Activated naive CD4-positive, alpha-beta T cell (primary cell): ENCODE results near the gene MSLN.

Experiments used
- DNase-seq, 4 experiments: peaks; one replicate each; lab custom pipeline; 2025; lab: John Stamatoyannopoulos, UW

Gene MSLN

DNA sequence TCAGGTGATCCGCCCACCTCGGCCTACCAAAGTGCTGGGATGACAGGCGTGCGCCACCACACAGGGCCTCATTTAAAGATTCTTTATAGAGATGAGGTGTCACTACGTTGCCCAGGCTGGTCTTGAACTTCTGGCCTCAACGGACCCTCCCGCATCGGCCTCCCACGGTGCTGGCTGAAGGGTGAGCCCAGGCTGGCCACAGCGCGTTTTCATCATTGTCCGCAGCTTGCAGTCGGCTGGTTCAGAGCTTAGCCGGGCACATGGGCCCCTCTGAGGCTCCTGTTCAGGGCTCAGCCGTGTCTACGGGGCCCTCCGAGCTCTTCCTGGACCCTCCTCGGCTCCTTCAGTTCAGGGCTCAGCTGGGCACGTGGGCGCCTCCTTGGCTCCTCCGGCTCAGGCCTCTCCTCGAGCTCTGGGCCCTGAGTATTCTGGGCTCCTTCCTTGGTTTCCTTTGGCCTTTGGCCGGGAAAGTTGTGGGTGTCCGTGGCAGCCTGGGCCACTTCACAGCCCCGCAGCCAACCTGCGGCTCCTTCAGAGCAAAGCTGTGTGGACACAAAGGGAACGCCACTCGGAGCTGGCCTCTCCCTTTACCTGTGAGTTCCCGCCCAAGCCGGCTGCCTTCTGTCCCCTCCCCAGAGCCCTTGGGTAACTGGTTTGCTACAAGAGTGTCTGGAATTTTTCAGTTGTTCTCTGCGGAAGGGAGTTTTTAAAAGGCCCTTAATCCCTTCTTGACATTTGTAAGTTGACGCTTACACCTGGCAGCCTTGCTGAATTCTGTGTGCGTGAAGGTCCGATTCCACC lies 1.2 kb upstream of the MSLN start:
- DNase-seq, result no peak

DNA sequence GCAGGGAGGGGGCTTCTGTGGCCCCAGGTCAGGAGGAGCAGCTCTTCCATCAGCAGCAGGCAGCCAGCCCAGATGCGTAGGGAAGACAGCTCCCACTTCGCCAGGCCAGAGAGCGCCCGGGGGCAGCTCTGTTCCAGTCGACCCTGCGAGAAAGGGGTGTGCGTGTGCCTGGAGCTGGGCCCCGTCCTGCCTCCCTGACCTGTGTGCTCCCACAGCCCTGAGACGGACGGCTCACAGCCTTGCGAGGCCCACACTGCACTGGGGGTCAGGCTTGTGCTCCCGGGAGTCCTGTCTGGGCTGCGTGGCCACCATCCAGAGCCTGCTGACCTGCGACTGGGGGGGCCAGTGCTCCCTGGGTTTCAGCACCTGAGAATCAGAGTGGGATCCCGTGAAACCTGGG lies 469 bp upstream of the MSLN start:
- DNase-seq, result no peak

DNA sequence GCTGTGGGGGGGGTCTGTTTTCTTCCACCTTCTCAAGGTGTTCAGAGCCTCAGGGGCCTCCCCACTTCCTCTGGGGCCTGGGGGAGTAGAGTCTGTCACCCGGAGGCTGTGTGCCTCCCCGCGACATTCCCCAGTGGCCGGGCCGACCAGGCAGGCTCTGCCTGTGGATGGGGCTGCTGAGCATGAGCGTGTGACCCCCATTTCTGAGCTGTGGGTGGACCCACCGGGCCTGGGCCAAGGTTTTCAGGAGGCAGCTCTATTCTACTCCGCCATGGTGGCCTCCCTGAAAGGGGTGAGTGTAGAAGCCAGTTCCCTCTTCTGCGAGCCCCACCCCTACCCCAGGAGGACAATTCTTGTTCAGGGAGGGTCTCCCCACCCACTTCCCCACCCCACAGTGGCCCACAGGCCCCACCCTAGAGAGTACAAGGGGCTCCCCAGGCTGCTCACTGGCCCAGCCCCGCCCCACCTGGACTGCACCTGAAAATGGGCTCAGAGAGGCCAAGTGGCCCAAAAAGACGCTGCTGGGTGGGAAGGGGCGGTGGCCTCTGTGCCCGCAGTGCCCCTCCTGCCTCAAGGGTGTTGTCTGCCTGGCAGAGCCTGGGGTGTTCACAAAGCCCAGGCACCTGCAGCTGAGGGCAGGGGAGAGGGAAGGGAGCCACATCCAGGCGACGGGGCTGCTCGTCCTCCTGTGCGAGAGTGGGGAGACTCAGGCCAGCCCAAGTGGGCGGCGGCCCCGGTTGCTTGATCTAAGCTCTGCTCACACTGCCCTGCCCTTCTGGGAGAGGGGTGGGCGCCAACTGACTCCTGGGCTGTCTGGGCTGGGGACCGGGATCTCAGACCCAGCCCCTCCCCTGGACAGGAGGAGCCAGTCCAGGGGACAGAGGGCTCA lies 1.3 kb downstream of the MSLN start:
- DNase-seq, result no peak

DNA sequence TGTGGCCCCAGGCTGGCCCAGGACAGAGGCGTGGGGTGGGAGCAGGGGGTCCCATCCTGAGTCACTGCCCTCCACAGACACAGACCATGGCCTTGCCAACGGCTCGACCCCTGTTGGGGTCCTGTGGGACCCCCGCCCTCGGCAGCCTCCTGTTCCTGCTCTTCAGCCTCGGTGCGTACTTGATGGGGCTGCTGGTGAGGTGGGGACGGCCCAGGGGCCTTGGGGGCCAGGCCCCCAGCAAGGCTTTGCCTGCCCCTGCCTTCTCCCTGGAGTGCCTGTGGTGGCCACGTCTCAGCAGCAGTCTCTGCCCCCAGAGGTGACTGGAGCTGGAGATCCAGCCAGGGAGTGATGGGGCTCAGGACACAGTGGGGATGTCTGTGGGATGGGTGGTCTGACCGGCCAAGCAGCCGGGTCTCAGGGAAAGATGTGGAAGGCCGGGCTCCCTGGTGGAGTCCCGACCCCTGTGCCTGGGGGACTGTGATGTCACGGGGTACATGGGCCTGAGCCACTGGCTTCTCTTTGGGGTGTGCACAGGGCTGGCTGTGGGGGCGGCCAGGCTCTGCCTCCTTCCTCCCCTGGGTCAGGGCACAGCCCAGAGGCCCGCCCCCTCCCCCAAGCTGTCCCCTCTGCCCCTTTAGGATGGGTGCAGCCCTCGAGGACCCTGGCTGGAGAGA lies 2.2 kb downstream of the MSLN start:
- no peak for DNase-seq

DNA sequence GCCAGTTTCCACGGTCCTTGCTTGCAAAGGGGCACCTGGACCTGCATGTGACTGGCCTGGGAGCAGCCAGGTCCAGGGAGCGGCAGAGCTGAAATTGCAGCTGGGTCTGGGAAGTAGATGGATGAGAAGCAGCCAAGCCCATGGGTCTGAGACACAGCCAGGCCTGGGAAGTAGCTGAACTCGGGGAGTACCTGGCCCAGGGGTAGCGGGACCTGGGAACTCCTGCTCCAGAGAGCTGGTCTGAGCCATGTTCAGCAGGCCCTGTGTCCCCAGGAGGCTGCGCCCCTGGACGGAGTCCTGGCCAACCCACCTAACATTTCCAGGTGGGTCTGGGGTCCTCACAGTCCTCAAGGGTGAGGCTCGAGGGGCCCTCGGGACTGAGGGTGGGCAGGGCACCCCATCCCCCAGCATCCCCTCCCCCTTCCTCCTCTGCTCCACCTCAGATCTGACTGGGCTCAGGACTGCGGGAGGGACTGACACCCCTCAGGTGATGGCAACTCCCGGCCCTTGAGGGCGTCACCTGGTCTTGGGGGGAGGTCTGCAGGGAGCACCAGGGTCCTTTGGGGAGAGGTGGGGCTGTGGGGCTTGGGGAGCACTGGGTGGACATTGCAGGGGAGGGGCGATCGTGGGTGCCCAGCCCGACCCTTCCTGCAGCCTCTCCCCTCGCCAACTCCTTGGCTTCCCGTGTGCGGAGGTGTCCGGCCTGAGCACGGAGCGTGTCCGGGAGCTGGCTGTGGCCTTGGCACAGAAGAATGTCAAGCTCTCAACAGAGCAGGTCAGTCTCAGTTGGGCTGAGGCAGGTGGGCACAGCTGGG lies 3.0 kb downstream of the MSLN start:
- DNase-seq, result no peak

DNA sequence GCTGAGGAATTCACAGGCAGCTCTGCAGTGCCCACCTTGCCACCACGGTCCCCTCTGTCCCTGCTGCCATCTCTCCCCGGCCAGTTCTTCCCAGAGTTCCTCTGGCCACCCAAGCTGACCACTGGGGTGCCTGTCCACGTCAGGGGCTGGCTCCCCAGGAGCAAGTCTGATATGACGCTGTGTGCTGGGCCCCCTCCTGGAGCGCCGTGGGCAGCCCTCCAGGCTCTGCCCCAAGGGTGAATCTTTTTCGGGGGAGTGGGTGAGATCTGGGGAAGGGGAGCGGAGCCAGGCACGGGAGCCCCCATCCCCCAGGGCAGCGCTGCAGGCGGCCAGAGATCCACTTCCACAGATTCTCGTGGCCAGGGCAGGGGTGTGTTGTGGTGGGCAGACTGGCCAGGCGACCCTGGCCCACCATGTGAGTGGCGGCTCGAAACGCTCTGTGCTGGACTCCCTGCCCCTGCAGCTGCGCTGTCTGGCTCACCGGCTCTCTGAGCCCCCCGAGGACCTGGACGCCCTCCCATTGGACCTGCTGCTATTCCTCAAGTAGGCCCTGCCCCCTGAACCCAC lies 3.7 kb downstream of the MSLN start:
- DNase-seq, result no peak

DNA sequence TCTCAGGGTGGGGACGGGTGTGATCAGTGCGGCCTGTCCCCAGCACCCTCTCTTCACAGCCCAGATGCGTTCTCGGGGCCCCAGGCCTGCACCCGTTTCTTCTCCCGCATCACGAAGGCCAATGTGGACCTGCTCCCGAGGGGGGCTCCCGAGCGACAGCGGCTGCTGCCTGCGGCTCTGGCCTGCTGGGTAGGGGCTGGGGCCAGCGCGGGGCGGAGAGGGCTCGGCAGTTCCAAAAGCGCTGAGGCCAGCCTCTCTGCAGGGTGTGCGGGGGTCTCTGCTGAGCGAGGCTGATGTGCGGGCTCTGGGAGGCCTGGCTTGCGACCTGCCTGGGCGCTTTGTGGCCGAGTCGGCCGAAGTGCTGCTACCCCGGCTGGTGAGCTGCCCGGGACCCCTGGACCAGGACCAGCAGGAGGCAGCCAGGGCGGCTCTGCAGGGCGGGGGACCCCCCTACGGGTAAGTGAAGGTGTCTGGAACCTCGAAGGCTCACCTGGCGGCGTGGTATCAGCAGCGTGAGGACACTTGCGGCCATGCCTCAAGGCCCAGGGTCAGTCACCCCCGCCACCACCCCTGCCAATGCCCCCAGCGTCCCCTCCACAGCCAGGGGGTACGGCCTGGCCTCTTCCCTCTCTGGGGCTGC lies 4.4 kb downstream of the MSLN start:
- DNase-seq, result no peak

DNA sequence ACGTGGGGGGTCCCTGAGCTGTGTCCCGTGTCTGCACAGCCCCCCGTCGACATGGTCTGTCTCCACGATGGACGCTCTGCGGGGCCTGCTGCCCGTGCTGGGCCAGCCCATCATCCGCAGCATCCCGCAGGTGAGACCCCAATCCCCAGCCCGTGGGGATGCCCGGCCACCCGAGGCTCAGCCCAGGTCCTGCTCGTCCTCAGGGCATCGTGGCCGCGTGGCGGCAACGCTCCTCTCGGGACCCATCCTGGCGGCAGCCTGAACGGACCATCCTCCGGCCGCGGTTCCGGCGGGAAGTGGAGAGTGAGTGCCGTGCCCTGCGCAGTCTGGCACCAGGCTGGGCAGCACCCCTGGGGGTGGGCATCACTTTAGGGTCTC lies 4.9 kb downstream of the MSLN start:
- DNase-seq, result no peak

DNA sequence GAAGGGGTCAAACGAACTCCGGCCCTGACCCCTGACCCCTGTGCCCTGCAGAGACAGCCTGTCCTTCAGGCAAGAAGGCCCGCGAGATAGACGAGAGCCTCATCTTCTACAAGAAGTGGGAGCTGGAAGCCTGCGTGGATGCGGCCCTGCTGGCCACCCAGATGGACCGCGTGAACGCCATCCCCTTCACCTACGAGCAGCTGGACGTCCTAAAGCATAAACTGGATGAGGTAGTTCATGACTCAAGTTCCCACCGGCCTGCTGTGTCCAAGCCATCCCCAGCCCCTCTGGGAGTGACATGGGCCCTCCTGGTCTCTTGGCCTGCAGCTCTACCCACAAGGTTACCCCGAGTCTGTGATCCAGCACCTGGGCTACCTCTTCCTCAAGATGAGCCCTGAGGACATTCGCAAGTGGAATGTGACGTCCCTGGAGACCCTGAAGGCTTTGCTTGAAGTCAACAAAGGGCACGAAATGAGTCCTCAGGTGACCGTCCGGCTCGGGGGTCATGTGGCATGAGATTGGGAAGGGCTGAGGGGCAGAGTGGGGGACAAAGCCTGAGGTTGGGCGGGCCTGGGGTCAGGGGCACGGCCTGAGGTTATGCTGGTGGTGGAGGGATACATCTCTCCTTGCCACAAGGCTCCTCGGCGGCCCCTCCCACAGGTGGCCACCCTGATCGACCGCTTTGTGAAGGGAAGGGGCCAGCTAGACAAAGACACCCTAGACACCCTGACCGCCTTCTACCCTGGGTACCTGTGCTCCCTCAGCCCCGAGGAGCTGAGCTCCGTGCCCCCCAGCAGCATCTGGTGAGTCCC lies 5.7 kb downstream of the MSLN start:
- no peak for DNase-seq

DNA sequence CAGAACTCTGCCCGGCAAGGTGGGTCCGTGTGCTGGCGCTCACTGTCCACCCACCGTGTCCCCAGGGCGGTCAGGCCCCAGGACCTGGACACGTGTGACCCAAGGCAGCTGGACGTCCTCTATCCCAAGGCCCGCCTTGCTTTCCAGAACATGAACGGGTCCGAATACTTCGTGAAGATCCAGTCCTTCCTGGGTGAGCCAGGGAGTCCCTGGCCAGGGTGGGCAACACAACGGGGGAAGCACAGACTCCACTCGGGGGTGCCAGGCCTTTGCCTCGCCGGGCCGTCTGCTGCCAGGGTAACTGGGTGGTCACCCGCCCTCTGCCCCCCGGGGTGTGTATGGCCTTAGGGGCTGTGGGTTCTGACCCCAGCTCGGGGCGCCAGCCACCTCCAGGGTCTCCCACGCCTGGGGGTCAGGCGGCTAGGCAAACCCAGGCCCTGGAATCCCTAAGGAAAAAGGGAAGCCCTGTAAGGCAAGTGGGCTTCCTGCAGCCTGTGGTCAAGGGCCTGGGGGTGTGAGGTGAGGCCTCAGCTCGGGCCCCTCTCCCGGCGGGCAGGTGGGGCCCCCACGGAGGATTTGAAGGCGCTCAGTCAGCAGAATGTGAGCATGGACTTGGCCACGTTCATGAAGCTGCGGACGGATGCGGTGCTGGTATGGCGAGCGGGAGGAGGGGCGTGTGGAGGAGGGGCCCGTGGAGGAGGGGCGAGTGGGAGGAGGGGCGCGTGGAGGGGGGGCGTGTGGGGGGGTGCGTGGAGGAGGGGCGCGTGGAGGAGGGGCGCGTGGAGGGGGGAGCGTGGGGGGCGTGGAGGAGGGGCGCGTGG lies 6.5 kb downstream of the MSLN start:
- no peak for DNase-seq

DNA sequence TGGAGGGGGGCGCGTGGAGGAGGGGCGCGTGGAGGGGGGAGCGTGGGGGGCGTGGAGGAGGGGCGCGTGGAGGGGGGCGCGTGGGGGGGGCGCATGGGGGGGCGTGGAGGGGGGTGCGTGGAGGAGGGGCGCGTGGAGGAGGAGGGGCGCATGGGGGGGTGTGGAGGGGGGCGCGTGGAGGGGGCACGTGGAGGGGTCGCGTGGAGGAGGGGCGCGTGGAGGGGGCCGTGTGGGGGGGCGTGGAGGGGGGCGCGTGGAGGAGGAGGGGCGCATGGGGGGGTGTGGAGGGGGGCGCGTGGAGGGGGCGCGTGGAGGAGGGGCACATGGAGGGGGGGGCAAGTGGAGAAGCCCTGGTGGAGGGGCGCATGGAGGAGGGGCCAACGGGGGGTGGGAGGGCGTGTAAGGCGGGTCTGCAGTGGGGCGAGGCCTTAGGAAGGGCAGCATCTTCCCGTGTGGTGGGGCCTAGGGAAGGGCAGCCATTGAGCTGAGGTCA lies 7.3 kb downstream of the MSLN start:
- no peak for DNase-seq

DNA sequence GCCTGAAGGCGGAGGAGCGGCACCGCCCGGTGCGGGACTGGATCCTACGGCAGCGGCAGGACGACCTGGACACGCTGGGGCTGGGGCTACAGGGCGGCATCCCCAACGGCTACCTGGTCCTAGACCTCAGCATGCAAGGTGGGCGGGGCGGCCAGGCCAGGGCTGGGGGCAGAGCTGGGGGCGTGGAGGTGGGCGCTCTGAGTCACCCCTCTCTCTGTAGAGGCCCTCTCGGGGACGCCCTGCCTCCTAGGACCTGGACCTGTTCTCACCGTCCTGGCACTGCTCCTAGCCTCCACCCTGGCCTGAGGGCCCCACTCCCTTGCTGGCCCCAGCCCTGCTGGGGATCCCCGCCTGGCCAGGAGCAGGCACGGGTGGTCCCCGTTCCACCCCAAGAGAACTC lies 7.9 kb downstream of the MSLN start:
- DNase-seq, result no peak

DNA sequence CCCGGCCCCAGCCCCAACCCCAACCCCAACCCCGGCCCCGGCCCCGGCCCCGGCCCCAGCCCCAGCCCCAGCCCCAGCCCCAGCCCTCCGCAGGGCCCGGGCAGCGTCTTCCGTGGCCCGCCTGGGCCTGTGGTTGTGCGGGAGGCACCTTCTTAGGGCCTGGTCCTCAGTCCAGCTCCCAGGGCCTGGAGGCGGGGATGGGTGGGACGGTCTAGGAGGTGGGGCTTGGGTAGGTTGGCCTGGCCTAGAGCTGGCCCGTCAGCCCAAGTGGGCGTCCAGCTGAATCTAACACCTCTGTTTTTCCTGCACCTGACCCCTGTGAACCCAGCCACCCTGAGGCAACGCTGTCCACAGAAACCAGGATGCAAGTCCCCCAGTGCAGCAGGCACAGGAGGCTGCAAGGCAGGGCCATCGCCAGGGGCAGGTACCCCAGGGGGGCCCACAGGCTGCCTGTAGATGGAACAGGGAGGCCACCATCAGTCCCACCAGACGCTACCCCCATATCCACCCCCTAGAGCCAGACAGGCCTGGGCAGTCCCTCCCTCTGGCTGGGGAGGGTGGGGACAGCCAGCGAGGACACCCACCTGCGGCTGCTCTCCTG lies 8.8 kb downstream of the MSLN start:
- no peak for DNase-seq

DNA sequence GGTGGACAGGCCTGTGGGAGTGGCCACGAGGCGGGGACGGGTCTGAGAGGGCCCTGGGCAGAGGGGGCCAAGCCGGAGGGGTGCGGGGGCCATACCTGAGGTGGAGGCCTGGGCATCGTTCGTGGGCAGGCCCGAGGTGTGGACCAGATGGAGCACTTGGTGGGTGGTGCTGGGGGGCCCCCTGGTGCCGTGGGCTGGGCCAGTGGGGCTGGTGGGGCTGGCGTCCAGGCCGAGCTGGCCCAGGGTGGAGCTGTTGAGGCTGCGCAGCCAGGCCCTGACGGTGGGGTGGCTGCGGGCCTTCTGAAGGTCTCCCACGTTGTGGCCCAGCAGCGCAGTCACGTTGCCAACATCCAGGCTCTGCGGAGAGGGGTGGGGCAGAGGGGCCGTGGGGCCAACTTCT lies 9.4 kb downstream of the MSLN start:
- DNase-seq, result no peak

DNA sequence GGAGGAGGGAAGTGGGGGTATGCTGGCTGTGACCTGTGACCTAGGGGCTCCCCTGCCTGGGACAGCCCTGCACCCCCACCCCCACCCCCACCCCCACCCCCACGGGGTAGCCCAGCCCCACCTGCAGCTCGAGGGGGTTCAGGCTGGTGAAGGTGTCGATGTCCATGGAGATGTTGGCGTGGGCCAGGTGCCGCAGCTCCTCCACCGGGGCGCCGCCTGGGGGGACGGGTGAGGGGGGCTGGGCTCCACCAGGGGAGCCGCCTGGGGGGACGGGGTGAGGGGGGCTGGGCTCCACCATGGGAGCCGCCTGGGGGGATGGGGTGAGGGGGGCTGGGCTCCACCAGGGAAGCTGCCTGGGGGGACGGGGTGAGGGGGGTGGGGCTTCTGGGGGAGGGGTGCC lies 9.9 kb downstream of the MSLN start:
- DNase-seq, result no peak

DNA sequence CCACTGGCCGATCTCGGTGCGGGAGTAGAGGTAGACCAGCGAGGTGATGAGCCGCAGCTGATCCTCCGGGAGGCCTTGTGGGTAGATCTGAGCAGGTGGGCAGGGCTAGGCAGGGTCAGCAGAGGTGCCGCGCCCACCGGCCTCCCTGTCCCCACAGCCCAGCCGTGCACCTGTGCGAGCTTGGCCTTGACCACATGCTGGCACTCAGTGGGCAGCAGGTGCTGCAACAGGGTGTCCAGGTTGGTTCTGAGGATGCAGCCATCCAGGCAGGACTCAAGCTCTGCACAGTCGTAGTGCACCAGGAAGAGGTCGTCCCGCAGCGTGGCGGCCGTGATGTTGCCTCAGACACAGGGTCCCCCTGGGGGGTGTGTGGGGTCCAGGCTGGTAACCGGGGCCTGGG lies 12.4 kb downstream of the MSLN start:
- no peak for DNase-seq

DNA sequence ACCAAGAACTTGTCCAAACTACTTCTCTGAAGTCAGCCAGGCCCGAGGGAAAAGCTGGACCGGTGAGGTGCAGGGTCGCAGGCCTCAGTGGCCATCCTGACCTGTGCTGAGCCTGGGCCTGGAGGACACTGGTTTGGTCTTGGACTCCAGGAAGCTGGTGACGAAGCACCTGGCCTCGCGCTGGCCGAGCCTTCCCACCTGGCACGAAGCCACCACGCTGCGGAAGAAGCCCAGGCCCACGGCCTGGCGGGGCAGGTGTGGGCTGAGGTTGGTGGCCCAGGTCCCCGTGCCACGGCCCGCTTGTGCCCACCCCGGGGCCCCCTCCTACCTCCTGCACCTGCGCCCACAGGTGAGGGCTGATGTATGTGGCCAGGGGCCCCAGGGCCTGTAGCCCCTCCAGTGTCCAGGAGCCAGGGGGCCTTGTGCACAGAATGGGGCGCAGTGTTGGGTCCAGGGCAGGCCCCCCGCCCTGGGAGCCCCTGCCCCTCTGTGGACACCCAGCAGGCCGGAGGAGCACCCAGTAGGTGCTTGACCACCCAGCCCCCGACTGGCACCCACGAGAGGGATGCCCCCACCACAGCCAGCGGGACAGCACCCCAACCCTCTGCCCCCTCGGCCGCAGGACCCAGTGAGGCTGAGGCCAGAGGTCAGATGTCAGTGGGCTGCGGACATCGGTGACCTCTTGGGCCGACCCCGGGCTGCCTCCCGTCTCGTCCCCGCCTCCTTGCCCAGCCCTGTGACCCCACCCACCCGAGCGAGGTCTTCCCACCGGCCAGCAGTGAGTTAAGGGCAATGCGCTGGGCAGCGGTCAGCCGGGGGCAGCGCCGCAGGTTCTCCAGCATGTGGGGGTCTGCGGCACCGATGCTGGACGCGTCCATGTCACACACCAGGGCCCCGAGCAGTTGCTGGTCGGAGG lies 13.8 kb downstream of the MSLN start:
- DNase-seq, result no peak
